Astrocyte of the hippocampus (primary cell): Measurements from ENCODE around the gene NXT1.
"Not testable (repeated sequence)": the region's sequence is repeated elsewhere in the genome, so short reads cannot be mapped to it uniquely, and the experiment has no call there.

Experiments
- DNase-seq: peaks from one replicate; pipeline ENCODE4 v3.0.0; 2011; ENCODE audit warnings: low read depth, low spot score

Gene NXT1

DNA sequence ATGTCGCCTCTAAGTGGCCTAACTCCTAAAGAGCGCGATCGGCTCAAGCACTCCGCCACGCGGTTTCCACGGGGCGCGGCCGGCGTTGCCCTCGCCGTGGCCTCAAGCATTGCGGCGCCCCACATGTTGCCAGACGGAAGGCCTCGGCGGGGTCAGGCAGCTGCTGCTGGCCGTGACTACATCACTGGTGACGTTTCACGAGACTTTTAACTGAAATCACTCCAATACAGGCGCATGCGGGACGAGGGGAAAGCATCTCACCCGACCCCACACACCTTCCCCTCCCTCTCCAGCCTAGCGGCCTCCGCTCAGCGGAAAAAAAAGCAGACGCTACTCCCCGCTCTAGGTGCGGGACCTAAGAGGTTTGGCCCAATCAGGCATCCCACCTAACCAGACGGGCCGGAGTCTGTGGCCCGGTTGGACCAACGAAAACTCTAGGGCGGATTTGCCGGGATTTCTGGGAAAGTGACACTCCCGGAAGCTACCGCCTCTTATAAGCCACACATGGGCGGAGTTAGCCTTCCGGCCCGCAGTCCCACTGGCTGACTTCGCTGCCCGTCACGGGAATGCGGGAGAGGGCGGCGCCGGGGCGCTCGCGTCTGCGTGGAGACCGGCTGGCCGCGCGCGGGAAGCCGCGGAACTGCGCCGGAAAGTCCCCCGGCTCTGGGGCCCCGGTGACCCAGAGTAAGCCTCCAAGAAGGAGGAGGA lies at the start of gene NXT1:
NXT1 (plus strand) TSS at position 596 of the 708 bp plus-strand sequence. CDS start 3,251 bp downstream, outside the sequence.
- peak; percentile 99 for DNase-seq

GRCh38 chr20:23301436-23302050 lies 49.0 kb upstream of the NXT1 start:
- no peak for DNase-seq

DNA sequence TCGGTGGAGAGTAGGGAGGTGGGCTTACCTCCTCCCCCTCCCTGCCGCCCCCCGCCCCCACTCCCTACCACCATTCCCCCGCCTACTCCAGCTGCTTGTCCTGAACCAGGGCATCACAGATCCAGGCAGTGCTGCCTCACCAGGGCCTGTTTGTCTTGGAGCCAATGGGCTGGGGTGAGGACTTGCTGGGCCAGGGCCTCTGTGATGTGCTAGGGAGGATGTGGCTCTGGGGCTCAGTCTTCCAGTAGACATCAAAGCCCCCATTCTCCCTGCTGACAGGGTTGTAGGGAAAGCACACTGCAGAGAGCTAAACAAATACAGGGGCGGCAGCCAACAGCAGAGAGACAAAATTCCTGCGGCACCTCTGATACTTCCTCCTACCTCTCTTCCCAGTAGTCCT lies 48.2 kb upstream of the NXT1 start:
- no peak for DNase-seq

- no peak for DNase-seq
These were observed 47.8 kb upstream of the NXT1 start for GRCh38 chr20:23302801-23303200.

DNA sequence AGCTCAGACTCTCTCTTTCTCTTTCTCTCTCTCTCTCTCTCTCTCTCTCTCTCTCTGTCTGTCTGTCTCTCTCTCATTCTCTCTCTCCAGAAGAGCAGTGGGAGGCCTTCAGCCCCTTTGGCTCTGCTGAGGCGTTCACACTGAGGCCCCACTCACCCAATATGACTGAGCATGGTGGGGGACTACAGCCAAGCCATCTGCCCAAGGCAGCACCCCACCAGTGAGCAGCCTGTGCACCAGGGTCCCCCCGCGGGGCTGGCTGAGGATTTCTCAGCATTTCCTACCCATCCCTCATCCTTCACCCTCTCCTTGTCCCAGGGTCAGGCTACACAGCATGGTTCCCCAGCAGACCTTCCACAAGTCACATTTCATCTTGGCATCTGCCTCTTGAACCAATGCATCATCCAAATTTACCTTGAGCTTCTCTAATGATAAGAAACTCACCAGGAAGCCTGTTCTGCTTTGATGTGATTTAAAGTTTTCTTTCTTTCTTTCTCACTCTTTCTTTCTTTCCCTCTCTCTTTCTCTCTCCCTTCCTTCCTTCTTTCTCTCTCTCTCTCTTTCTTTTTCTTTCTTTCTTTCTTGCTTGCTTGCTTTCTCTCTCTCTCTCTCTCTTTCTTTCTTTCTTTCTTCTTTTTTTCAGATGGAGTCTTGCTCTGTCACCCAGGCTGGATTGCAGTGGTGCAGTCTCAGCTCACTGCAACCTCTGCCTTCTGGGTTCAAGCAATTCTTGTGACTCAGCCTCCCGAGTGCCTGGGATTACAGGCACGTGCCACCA lies 47.1 kb upstream of the NXT1 start:
- no peak for DNase-seq

DNA sequence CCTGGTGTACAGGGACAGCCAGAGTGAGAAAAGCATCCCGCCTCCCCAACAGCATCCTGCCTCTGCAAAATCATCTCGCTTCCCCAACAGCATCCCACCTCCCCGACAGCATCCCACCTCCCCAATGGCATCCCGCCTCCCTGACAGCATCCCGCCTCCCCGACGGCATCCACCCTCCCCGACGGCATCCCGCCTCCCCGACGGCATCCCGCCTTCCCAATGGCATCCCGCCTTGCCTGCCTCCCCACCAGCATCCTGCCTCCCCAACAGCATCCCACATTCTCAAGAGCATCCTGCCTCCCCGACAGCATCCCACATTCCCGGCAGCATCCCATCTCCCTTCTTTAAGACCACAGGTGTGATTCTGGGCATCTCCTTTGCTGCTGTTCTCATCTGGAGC lies 46.0 kb upstream of the NXT1 start:
- no peak for DNase-seq

DNA sequence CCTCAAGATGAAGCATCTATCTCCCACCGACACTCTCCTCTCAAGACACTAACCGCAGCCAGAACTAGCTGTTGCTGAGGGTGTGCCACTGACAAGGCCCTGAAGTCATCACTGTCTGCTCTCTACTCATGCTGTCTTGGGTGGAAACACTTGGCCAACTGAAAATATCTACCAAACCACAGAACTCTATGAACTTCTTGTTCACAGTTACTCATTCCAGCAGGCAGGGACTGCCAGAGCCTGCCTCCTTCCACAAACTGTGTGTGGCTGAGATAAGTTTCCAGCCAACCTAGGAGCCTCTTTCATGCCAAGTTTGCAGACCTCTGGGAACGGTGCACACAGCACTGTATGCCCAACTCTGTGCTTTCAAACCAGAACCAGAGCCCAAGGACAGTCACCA lies 45.5 kb upstream of the NXT1 start:
- peak; percentile 3 for DNase-seq

DNA sequence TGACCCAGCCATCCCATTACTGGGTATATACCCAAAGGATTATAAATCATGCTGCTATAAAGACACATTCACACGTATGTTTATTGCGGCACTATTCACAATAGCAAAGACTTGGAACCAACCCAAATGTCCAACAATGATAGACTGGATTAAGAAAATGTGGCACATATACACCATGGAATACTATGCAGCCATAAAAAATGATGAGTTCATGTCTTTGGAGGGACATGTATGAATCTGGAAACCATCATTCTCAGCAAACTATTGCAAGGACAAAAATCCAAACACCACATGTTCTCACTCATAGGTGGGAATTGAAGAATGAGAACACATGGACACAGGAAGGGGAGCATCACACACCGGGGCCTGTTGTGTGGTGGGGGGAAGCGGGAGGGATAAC lies 43.2 kb upstream of the NXT1 start:
- not testable (repeated sequence) for DNase-seq

DNA sequence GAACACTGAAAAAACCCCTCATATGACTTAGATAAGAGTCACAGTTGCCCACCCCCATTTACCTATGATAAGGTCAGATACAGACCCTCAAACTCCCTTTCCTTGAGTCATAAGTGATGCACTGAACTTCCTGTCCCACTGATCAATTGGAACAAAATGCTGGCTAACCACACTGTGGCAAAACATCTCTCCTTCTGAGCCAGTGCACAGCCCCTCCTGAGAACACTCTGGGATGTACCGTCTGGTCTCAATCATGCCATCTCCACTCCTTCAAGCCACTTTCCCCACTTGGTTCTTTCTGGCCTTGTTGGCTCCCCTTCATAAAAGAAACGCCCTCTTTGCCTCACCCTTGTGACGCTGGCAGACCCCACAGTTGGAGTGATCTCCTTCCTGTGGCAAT lies 42.6 kb upstream of the NXT1 start:
- DNase-seq: no peak

DNA sequence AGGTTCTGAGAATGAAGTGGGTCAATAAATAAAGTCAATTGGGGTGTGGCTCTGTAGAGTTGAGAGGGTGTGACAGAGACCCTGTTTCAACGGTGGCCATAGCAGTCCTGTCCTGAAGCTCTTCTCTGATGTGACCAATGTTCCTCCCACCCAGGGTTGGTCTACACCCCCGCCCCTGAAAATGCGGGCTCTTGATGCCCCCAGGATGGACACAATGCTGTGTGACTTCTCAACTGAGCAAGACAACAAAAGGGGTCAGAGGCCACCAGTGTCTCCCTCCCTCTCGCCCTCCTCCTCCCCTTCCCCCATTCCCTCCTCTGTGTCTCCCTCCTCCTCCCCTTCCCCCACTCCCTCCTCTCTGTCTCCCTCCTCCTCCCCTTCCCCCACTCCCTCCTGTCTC lies 41.7 kb upstream of the NXT1 start:
- DNase-seq: no peak

GRCh38 chr20:23309781-23310180 lies 40.8 kb upstream of the NXT1 start:
- DNase-seq: no peak

DNA sequence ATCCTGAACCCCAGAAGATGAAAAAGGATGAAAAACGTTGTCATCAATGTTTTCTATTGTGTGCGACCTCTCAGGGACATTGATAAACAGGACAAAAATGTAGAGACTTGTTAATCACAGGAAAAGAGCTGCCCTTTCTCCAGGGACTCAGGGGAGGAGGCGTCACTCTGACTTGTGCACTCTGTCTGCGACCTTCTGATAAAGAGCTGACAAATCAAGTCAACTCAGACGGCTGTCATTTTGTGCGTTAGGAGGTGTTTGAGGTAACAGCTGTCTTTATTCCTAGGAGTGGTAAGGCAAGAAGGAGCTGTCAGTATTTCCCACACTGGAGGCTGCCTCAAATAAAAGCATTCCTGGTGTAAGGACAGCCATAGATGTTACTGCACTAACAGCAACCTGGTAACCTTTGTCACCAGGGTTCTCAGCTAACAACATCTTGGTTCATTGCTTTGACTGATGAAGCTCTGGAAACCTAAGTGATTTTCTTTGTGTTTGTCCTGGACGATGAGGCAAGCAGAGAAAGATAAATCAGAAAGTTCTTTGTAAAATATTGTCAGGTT lies 38.6 kb upstream of the NXT1 start:
- no peak for DNase-seq

- DNase-seq: no peak
These were observed 37.3 kb upstream of the NXT1 start for GRCh38 chr20:23313271-23313670.

- DNase-seq: no peak
These were observed 35.9 kb upstream of the NXT1 start for GRCh38 chr20:23314699-23315098.

- no peak for DNase-seq
These were observed 35.5 kb upstream of the NXT1 start for GRCh38 chr20:23315099-23315498.

GRCh38 chr20:23316626-23317025 lies 34.0 kb upstream of the NXT1 start:
- no peak for DNase-seq

DNA sequence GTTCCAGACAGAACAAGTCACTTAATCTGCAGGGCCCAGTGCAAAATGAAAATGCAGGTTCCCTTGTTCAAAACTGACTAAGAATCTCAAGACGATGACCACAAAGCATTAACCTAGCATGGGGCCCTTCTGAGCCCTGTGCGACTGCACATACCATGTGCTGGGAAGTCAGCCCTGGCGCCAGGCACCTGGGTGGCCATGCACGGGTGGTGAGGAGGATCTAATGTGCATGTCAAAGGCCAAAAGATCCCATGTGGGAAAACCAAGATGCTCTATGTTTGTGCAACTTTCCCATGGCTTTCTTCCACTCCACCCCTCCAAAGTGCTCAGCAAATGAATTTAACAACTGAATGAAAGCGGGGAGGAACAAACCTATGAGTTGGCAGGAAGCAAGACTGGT lies 33.5 kb upstream of the NXT1 start:
- no peak for DNase-seq

DNA sequence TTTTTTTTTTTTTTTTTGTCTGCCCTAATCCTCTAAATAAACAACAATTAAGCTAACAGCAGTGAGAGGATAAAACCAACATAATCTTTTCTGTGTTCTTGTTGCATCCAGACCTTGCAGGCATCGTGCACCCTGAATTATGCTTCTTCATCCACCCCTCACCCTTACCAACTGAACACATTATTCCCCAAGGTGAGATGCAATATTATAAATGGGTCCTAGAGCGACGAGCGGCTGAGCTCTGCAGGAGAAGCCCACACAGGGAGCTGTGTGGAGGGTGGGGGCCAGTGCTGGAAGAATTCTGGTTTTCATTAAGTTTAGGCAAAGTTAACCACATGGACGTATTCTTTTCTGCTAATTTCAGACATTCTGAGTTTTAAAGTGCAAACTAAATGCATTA lies 32.2 kb upstream of the NXT1 start:
- no peak for DNase-seq

GRCh38 chr20:23320317-23320716 lies 30.3 kb upstream of the NXT1 start:
- no peak for DNase-seq

GRCh38 chr20:23325107-23325506 lies 25.5 kb upstream of the NXT1 start:
- DNase-seq: no peak

- no peak for DNase-seq
These were observed 23.8 kb upstream of the NXT1 start for GRCh38 chr20:23326774-23327173.

DNA sequence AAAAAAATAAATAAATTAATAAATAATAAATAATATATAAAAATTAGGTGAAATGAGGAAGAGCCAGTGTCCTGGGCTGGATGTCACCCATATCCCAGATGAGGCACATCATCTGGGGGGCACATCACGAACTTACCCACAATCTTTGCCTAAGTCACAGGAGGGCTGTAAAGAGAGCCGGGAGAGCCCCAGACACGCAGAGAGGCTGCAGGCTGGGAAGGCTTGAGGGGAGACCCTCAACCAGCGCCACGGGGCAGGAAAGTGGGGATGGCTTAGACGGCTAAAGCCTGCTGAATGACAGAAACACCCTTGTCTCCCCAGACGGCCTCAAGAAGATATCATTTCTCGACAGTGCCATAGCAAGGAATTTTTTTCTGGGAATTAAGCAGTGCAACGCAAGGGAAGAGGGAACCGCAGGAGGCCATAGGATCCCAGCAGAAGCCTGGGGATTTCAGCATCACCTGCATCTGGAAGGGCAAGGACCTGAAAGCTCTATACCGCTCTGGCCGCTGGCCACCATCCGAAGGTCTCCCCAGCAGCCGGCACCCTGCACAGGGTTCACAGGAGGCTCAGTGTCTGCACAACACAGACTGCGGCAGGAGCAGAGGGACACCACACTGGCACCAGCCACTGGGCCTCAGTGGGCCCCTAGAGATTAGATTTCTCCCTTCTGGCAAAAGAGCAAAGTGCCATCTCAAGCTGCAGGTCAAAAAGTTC lies 22.8 kb upstream of the NXT1 start:
- no peak for DNase-seq
